ENCODE results near the gene OXCT2.

OXCT2 gene

DNA sequence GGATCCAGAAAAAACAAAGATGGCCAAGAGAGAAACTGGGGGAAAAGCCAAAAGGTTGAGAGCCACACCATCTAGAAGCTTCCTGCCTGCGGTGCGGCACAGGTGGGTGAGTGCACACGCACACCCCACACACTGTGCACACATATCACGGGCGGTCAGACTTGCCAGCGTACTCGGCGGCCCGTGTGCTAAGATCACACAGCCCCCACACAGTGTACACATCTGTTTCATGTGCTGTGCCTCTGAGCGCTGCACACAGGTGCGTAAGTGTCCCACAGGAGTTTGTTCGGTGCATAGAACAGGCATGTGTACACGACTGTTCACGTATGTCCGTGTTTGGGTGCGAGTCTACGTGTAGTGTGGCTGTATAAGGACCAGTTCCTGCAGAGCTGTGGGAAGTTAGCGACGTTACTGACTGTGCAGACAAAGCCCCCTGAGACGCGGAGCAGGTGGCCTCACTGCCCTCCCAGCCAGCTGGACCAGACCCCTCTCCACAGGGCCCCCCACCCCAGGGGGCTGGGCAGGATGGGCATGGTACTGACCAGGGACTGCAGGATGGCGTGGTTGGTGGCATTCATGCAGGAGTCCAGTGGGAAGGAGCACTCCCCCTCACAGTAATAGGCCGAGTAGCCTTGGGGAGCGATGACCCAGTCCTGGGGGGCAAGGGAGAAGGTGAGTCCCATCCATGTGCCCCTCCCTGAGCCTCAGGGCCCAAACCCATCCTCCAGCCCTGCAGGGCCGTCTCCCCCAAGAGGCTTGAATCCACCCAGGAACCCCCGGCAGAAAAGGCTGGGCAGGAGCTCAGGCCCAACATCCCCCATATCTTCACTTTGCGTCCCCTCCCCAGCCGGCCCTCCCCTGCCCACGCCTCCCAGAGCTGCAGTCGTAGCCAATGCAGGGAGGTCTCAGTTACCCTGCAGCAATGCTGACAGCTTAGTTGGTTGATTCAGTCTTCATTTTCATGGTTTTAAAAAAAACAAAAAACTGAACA is 8.3 kb downstream of the OXCT2 start:
- DNase-seq (ENCODE audit: low spot score) = no peak

DNA sequence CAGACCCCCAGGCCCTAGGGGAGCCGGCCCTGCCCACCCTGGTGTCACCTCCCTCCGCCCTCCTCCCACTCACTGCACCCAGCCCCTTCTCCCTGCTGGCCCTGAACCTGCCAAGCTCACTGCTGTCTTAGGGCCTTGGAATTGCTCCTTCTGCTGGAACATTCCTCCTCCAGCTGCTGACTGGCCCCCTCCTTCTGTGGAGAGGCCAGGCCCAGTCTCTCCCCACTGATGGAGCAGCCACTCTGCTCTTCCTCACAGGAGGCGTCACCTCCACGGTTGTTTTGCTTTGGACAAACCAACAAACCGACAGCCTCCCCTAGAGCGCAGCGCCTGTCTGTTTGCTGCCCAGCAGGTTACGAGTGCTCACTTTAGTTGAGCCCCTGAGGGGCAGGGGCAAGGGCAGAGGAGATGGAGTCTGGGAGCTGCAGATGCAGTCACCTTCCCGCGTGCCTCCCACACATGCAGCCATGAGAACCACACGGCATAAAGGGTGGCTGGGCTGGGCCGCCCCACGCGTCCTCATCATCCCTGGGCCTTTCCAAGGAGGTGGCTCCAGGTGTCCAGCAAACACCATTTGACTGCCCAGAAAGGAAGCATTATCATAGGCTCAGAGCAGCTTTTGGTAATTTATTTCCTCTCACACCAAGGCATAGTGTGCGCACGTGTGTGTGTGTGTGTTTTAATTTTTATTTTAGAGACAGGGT is 9.4 kb downstream of the OXCT2 start:
- no peak for DNase-seq (ENCODE audit: low spot score)

DNA sequence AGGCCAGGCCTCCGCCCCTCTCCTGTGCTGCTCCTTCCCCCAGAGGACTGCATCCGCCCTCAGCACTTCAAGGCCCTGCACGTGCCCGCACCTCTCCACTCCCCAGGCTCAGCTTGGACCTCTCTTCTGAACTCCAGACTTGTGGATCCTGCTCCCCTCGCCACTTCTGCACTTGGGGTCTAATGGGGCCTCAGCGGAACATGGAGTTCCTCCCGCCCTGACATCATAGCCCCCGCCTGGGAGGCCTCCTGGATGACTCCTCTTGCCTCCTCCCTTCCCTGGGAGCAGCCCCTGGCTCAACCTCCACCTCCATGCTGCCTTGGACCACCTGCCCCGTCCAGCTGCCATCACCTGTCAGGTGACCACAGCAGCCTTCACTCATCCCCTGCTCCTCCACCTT is 10.1 kb downstream of the OXCT2 start:
- no peak for DNase-seq (ENCODE audit: low spot score)

DNA sequence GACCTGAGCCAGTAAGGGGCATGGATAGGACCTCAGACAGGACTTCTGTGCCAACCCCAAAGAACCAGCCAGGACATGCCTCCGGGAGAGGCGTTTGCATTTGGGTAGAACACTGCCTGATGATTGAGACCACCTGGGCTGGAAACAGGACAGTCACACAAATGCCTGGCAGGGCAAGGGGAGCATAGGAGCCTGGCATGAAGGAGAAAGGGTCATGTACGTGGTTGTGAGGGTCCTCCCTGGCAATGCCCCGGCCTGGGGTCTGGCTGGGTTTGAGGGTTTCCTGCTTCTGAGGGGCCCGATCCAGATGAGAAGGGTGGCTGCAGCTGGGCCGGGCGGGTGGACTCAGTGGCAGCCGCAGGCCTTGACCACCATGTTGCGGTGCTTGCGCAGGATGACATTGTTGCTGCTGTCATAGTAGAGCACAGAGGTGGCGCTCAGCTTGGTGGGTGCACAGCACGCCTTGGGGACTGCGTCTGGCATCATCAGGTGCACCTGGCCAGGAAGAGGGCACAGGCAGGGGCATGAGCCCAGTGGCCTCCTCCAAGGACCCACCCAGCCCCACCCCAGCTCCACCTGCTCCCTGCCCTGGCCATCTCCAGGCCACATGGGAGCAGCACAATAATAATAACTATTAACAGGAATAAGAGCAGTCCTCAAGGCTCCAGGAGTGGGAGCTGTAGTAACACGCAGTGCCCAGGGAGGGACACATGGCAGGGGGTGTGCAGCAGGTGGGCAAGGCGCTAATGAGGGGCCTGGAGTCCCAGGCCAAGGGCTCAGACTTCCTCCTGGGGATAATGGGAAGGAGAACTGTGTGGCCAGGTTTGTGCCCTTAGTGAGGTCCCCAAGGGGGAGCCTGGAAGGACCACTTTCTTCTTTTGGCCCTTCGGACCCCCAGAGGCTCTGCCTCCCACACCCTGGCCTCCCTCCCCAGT is 10.8 kb downstream of the OXCT2 start:
- no peak for DNase-seq (ENCODE audit: low spot score)

DNA sequence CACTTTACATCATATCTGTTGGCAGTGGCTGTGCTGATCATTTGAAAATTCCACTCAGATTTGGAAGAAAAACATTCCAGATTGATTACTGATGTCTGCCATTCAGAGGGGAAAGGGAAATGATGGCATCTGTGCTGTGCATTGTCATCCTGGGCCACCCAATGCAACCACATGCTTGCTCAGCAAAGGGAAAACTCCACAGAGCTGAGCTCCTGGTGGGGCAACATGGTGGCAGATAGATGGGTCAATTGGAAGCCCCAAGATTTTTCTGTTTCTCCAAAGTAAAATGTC is 11.8 kb downstream of the OXCT2 start:
- no peak for DNase-seq (ENCODE audit: low spot score)

DNA sequence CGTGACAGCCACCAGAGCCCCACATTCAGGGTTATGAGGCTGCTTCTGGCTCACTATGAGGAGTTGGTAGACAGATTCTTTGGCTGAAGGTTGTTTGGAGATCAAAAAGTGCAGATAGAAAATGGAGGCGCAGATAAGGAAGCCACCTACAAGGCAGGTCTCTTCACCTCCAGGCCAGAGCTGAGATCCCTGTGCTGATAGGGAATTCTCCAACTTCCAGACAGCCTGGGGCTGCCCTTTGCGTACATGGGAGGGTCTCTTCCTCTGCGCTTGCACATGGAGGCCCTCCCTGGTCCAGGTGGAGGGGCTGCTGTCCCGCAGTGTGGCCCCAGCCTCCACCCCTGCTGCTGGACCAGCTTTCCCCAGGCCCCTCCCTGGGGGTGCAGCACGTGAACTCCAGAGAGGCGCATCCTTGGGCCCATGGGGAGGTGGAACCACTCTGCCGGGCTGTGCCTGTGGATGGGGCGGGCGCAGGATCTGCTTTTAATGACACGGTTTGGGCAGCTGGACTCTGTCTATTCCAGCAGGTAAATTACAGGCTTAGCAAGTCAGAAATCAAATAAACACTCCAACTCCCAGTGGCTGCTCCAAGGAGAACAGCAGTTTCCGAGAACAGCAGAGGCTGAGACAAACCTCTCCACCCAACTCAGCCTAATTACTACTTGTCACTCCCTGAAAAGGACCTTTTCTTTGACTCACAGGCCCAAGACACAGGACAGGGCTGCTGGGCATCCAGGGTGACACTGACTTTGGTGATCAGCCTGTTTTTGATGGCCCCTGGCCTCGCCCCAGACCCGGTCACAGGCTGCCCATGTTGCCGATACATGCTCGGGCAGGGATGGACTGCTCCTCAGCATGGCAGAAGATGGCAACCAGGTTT is 12.4 kb downstream of the OXCT2 start:
- DNase-seq (ENCODE audit: low spot score) = no peak

DNA sequence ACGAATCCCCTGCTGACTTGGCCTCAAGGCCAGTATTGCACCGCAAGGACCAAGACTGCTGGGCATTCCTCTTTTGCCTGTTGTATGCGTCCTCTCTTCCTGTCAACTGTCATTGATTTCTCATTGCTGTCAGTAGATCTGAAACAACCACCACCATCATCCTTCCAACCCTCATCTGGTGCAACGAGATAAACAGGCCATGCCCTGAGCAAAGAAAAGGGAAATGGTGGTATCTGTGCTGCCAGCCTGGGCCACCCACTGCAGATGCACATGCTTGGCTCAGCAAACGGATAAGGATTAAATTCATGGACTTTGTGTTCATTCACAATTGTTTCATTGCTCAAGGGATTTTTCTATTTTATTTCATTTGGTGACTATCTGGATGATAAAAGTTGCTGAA is 13.6 kb downstream of the OXCT2 start:
- no peak for DNase-seq (ENCODE audit: low spot score)

DNA sequence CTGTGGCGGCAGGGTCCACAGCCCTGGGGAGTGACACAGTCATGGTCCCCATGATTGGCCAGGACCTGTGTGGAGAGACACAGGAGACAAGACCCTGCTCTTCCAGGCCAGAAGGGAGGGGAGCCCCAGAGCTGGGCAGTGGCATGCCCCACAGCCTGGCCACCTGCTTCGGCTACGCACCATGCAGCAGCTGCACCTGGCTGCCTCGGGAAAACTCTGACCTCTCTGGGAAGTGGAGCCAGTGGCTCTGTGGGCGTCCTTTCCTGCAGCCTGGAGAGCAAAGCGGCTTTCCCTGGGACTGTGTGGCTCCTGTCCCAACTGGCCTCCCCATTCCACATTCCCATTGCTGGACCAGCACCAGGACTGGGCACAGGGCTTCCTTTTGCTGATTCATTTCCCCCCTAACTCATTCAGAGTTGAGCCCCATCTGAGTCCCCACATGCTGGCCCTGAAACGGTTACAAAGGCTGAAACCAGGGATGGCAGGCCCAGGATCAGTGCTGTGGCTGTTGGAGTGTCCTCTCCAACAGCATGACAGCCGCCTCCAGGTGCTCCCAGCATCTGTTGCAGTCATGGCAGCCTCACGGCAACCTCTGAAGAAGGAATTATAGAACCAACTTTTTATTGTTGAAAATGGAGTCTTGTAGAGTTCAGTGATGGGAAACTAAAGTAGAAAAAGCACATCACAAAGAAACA is 15.0 kb downstream of the OXCT2 start:
- no peak for DNase-seq (ENCODE audit: low spot score)

DNA sequence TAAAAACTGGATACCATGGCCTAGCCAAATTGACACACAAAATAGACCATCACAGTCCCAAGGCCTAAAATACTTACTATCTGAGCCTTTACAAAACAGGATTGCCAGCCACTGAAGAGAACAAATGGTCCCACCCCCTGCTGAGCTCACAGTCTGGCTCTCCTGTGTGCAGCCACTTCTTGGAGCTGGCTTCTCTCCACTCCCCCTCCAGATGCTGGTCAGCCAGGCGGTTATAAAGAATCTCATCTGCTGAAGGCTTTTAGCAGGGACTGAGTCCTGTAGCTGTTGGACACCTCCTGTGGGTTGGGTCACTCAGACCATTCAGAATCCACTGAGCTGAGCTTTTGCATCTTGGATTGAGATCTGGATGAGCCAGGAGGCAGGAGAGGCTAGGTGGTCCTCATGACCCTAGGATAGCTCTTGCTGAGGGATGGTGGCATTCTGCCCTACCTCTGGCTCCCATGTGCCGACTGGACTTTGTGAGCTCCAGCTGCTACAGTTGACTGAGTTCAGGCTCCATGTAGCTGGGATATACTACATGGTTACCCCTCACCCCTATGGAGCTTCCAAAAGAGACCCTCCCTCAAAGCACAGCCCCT is 16.1 kb downstream of the OXCT2 start:
- DNase-seq (ENCODE audit: low spot score) = no peak

DNA sequence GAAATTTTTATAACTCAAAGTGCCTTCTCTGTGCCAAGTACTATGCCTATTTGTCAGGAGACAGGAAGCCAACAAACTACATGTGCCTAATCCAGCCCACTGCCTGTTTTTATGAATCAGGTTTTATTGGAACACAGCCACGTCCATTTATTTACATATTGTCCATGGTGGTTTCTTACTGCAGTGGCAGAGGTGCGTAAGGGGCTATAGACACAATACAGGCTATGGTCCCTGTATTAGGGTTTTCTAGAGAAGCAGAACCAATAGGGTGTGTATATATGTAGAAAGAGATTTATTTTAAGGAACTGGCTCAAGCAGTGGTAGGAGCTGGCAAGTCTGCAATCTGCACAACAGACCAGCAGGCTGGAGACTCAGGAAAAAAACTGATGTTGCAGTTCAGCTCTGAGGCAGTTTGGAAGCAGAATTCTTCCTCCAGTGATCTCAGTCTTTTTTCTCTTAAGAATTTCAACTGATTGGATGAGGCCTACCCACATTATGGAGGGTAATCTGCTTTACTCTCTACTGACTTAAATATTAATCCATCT is 17.1 kb downstream of the OXCT2 start:
- DNase-seq (ENCODE audit: low spot score) = no peak

DNA sequence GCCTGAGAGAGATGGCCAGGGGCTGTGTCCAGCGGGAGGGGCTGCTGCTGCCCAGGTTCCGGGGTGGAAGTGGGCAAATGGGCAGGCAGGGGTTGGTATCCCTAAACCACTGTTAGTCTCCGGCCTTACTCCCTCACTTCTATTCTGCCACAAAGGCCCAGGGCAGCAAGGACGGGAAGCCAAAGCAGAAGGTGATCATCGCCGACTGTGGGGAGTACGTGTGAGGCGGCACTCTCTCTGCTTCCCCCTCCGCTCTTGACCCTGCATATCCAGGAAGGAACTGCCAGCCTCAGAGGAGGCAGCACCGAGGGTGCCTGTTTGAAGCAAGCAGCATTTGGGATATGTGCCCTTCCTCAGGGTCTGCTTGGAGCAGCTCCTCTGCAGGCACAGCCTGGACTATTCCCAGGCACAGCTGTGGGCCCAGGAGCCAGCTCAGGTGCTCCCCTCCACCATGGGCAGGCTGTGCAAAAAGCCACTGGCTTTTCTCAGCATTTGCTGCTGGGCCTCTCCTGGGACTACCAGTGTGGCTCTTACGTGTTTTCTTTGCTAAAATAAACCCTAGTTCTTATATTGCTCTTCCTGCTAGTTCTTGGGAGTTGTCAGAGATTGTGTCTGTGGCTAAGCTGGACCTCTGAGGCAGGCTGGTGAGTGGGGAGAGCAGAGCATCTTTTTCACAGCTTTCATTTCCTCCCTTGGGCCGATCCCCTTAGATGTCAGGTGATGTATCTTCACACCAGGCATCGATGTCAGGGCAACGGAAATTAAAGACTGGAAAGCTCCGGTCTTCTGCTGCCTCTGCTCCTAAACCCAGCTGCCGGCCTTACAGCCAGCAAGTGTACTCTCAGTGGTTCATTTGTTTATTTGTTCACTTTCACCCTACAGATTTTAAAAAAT is 17.8 kb downstream of the OXCT2 start:
- no peak for DNase-seq (ENCODE audit: low spot score)

DNA sequence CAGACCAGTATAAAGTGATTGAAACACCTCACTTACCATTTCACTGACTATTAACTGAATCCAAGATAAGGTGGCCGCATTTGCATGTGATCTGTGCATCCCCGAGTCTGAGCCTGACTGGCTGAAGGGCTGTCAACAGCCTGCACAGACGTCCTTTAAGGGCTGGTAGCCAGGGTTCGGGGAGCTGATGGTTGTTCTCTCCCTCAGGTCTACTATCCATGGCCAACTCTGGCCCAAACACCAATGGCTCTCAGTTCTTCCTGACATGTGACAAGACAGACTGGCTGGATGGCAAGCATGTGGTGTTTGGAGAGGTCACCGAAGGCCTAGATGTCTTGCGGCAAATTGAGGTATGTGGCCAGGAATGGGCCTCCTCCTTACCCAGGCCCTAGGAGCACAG is 18.4 kb downstream of the OXCT2 start:
- DNase-seq (ENCODE audit: low spot score) = no peak

DNA sequence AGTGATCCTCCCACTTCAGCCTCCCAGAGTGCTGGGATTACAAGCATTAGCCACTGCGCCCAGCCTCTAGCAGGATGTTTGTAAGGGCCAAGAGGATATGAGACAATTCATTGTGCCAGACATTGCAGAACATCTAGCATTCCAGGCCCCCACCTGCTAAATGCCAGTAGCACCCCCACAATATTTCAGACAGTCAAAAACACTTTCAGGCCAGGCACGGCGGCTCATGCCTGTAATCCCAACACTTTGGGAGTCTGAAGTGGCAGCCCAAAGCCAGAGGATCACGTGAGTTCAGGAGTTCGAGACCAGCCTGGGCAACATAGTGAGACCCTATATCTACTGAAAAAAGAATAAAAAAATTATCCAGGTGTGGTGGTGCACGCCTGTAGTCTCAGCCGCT is 19.6 kb downstream of the OXCT2 start:
- no peak for DNase-seq (ENCODE audit: low spot score)

DNA sequence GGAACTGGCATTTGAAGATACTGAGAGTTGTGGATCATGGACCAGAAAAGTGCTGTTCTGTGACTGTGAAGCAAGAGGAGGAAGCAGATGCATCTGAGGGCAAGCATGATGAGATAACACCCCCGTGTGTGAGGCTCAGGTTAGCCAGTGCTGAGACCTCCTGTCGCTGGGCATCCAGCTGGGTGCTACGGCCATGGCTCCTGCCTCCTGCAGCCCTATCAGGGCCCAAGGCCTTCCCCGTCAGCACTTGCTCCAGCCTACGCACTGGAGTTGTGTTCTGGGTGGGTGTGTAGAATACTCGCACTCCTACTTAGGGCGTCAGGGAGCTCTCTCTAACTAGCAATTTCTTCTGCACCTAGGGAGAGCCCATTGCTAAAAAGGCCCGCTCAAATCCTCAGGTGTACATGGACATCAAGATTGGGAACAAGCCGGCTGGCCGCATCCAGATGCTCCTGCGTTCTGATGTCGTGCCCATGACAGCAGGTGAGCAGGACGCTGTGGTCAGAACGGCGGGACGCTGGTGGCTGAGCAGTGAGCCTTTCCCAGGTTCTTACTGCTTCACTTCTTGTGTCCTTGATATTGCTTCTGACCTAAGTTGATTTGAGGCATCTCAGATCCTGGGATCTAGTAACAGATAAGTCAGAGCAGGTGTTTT is 26.0 kb downstream of the OXCT2 start:
- DNase-seq (ENCODE audit: low spot score) = no peak

DNA sequence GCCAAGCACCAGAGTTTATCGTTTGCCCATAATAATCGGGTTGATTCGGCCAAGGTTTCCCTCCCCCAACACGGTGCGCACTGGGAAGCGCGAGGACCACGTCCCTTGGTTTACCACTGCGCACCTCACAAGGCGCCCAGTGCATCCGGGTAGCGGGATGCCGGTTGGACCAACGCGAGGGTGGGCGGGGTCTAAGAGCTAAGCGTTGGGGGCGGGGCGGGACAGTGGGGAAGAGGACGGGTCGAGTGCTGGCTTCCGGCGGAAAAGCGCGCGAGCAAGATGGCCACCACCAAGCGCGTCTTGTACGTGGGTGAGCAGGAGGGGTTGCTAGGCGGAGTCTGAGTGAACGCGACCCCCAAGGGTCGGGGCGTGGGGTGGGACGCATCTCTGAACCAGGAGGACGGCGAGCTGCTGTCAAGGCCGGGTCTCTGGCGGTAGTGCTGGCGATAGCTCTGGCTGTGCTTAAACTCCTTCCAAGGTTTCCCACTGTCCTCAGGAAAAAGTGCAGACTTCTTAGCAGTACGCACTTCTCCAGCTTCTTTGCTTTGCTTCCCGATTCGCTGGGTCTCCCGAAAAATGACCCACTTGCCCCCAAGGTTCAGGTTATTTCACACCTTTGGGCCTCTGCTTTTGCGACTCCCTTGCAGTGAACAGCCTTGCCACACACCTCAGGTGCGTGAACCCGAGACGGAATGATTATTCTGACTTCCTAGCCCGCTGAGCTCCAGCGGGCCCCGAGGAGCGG is 32.4 kb downstream of the OXCT2 start, which contains the start of gene PPIE:
TSS of gene PPIE (plus strand) at position 261 of the 745 bp plus-strand sequence. CDS start at position 280, 19 bp downstream.
- DNase-seq (ENCODE audit: low spot score) = peak; percentile 95

DNA sequence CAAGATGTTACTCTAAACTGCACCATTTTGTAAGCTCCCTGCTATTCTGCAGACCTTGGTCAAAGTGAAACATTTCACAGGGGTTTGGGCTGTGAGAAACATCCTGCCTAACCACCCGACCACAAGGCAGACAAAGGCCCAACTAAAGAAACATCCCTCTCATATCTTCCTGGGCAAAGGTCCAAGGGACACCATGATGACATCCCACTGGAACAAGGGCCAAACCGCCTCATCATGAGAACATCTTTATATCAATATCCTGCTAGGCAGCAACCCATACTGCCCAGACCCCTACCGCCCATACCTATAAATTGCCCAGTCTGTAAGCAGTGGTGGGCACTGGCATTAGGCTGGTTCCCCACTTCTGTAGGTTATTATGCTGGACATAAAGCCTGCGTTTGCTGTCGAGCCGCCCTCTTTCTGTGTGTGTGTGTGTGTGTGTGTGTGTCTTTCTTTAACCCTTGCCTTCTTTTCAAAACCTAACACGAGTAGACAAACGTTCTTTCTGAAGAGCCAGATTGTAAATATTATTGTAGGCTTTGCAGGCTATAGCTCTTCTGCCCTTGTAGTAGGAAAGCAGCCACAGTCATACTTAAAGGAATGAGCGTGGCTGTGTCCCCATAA is 33.5 kb downstream of the OXCT2 start:
- no peak for DNase-seq (ENCODE audit: low spot score)

DNA sequence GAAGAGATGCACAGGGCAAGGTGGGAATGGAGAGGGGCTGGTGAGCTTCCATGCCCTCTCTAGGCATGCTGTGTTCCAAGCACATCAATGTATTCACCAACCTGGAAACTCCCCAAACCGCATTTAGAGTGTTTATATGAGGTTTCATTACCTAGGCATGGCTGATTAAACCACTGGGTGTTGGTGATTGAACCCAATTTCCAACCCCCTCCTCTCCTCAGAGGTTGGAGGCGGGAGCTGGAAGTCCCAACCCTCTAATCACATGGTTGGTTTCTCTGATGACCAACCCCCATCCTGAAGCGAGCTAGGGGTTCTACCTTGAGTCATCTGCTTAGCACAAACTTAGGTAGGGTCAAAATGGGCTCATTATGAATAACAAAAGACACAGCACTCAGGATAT is 35.4 kb downstream of the OXCT2 start:
- no peak for DNase-seq (ENCODE audit: low spot score)

Data from CD4-positive, alpha-beta T cell treated with Interleukin-6 at 100 ng/mL for 8 hours (primary cell).